Neural cell (in vitro differentiated cells): ENCODE data around the gene DAAM2. TPM values are rescaled to one million over a fixed set of nuclear protein-coding genes. Genes with fewer than 3 reads are reported as not detected.

Source experiments
- H2AFZ ChIP-seq: fragments of 200-600, 300-800 bp; sonication (generic), shearing (Covaris generic); 2 replicates; pipeline ENCODE4 v1.6.0; 2014; ENCODE audit warnings: low read depth, mild to moderate bottlenecking, antibody characterized with exemption, low read length, moderate library complexity
- H3F3A ChIP-seq: fragments of 200-600 bp; shearing (Covaris generic); 2 replicates; pipeline ENCODE4 v1.6.1; 2016; ENCODE audit warnings: mild to moderate bottlenecking, moderate library complexity, mixed read lengths, antibody characterized with exemption, low read length; ENCODE audit not compliant: insufficient read depth, poor library complexity, severe bottlenecking
- H3K27ac ChIP-seq: fragments of 200-600, 300-800 bp; sonication (generic), shearing (Covaris generic); 2 replicates; pipeline ENCODE4 v1.5.1; 2014; ENCODE audit warnings: mild to moderate bottlenecking, low read length, moderate library complexity
- H3K27me3 ChIP-seq: fragments of 300-800, 200-600 bp; sonication (generic), shearing (Covaris generic); 2 replicates; pipeline ENCODE4 v1.6.0; 2014; ENCODE audit warnings: mild to moderate bottlenecking, low read depth, low read length, moderate library complexity; ENCODE audit not compliant: insufficient read depth
- H3K36me3 ChIP-seq: fragments of 300-800, 200-600 bp; sonication (generic), shearing (Covaris generic); 2 replicates; pipeline ENCODE4 v1.5.1; 2014; ENCODE audit warnings: mild to moderate bottlenecking, antibody characterized with exemption, low read length, moderate library complexity; ENCODE audit not compliant: insufficient read depth
- H3K4me2 ChIP-seq: fragments of 300-800, 200-600 bp; sonication (generic), shearing (Covaris generic); 2 replicates; pipeline ENCODE4 v1.6.0; 2014; ENCODE audit warnings: mild to moderate bottlenecking, low read length
- H3K4me3 ChIP-seq: fragments of 300-800, 200-600 bp; sonication (generic), shearing (Covaris generic); 2 replicates; pipeline ENCODE4 v1.5.1; 2014; ENCODE audit warnings: mild to moderate bottlenecking, low read length, moderate library complexity
- H3K79me2 ChIP-seq: fragments of 200-600 bp; shearing (Covaris generic); replicated peaks from 2 replicates; pipeline ENCODE4 v1.6.0; 2014; ENCODE audit warnings: mild to moderate bottlenecking, low read length, moderate library complexity; ENCODE audit not compliant: insufficient read depth
- H3K9ac ChIP-seq: fragments of 300-800, 200-600 bp; sonication (generic), shearing (Covaris generic); 2 replicates; pipeline ENCODE4 v1.6.1; 2016; ENCODE audit warnings: mild to moderate bottlenecking, low read length, mixed read lengths
- H3K9me2 ChIP-seq: fragments of 200-600 bp; shearing (Covaris generic); 2 replicates; pipeline ENCODE4 v1.6.1; 2016; ENCODE audit warnings: mild to moderate bottlenecking, low read length, mixed read lengths; ENCODE audit not compliant: insufficient read depth
- H3K9me3 ChIP-seq: fragments of 200-600, 300-800 bp; sonication (generic), shearing (Covaris generic); 2 replicates; pipeline ENCODE4 v1.6.1; 2016; ENCODE audit warnings: mild to moderate bottlenecking, mixed run types, low read length, moderate library complexity, mixed read lengths
- H4K20me1 ChIP-seq: fragments of 200-600 bp; shearing (Covaris generic); 2 replicates; pipeline ENCODE4 v1.6.1; 2016; ENCODE audit warnings: mild to moderate bottlenecking, mixed run types; ENCODE audit not compliant: insufficient read depth
- EP300 ChIP-seq: fragments of 450-650 bp; conservative IDR thresholded peaks from 2 replicates; pipeline ENCODE4 v1.6.1; 2014; ENCODE audit warnings: antibody characterized with exemption, mild to moderate bottlenecking, moderate library complexity; ENCODE audit not compliant: poor library complexity, severe bottlenecking
- EZH2 ChIP-seq: fragments of 200-600, 300-800 bp; shearing (Covaris generic), sonication (generic); IDR thresholded peaks from 2 replicates; pipeline ENCODE4 v1.6.1; 2014; ENCODE audit warnings: antibody characterized with exemption, low read length, borderline replicate concordance, mild to moderate bottlenecking; ENCODE audit not compliant: insufficient read depth, poor library complexity, severe bottlenecking
- MXI1 ChIP-seq: fragments of 450-650 bp; conservative IDR thresholded peaks from 2 replicates; pipeline ENCODE4 v1.6.1; 2014; ENCODE audit warnings: antibody characterized with exemption, mild to moderate bottlenecking; ENCODE audit not compliant: poor library complexity, severe bottlenecking
- POLR2AphosphoS5 ChIP-seq: IDR thresholded peaks from 2 replicates; pipeline ENCODE4 v1.6.1; 2012
- RAD21 ChIP-seq: fragments of 450-650 bp; conservative IDR thresholded peaks from 2 replicates; pipeline ENCODE4 v1.6.1; 2014; ENCODE audit warnings: antibody characterized with exemption, mild to moderate bottlenecking, moderate library complexity
- SMC3 ChIP-seq: fragments of 450-650 bp; conservative IDR thresholded peaks from 2 replicates; pipeline ENCODE4 v1.6.1; 2014; ENCODE audit warnings: antibody characterized with exemption, mild to moderate bottlenecking, moderate library complexity; ENCODE audit not compliant: poor library complexity
- TAF1 ChIP-seq: IDR thresholded peaks from 2 replicates; pipeline ENCODE4 v1.6.1; 2012; ENCODE audit warnings: low read depth
- polyA plus RNA-seq: library from polyadenylated mRNA; depleted of rRNA; stranded (reverse); fragments of >200 nt; gene quantifications from 2 replicates; pipeline ENCODE4 v1.2.3, GENCODE V29; 2014
- TF ChIP-seq, protein P1 (sequence below): IDR thresholded peaks from 2 replicates; pipeline ENCODE4 v1.6.1; 2012; ENCODE audit warnings: borderline replicate concordance
- TF ChIP-seq, protein P2 (sequence below): fragments of 450-650 bp; IDR thresholded peaks from 2 replicates; pipeline ENCODE4 v1.5.1; 2014; ENCODE audit warnings: antibody characterized with exemption, mild to moderate bottlenecking, moderate library complexity; ENCODE audit not compliant: poor library complexity, severe bottlenecking

Gene DAAM2
- polyA plus RNA-seq, 1 donor from 2014 or later: 1.2 TPM

DNA sequence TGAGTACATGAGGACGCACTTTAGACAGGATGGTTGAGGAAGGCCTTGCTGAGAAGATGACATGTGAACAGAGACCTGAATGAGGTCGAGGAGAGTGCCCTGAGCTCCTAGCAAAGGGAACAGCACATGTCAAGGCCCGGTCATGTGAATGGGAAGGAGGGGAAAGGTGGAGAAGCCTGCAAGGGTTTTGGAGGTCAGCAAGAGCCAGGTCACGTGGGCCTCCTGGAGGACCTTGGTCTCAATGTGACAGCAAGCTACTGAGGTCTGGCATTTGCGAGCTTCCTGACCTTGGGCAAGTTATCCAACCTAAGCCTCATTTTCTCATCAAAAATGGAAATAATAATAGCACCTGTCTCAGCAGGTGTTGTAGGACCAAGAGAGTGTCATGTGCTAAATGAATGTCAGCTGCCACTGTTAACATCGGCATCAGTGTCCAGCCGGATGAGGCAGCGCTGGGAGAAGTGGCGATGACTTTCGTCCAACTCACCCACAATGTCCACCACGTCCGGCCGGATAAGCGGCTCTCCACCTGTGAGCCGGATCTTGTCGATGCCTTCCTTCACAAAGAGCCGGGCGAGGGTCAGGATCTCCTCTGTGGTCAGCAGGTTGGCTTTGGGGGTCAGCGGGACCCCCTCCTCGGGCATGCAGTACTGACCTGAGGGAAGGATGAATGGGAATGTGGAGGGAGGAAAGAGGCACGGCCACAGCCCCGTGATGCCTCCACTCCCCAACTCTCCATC, 133.2 kb downstream of the DAAM2 start:
- Histone ChIP-seq H3K9me2 (no peaks in the 10 kb centered on the region), H3K36me3 (no peaks in the 10 kb centered on the region), H3K9me3 (no peaks in the 10 kb centered on the region), H3K27ac (no peak overlapping the region), H3F3A (no peaks in the 10 kb centered on the region), H3K79me2 (no peaks in the 10 kb centered on the region), H3K27me3 (no peaks in the 10 kb centered on the region), H3K4me3 (no peak overlapping the region), H3K4me2 (no peak overlapping the region), H3K9ac (no peak overlapping the region), H4K20me1 (no peaks in the 10 kb centered on the region), H2AFZ (no peak overlapping the region)
- TF ChIP-seq POLR2AphosphoS5: no peak
- no peak for TF ChIP-seq RAD21
- no peak for TF ChIP-seq TAF1

DNA sequence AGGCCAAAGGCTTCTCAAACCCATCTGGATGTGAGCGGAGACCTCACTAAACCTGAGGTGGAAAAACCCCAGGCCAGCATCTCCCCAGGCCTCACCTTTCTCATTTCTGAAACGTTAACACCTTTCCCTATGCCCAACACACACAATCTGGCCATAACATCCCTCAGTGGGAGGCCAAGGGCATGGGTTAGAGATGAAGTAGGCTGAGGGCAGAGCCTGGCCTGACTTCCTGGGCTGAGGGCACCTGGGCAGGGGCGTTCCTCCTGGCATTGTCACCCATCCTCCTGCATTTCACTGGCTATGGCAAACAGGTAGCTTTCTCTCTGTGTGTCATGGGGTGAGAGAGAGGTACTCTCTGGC, 133.7 kb downstream of the DAAM2 start:
- H3K9me2 ChIP-seq: no peaks in the 10 kb centered on the region
- no peaks in the 10 kb centered on the region for H3K27me3 ChIP-seq
- H2AFZ ChIP-seq: no peak overlapping the region
- TF ChIP-seq, protein P1, sequence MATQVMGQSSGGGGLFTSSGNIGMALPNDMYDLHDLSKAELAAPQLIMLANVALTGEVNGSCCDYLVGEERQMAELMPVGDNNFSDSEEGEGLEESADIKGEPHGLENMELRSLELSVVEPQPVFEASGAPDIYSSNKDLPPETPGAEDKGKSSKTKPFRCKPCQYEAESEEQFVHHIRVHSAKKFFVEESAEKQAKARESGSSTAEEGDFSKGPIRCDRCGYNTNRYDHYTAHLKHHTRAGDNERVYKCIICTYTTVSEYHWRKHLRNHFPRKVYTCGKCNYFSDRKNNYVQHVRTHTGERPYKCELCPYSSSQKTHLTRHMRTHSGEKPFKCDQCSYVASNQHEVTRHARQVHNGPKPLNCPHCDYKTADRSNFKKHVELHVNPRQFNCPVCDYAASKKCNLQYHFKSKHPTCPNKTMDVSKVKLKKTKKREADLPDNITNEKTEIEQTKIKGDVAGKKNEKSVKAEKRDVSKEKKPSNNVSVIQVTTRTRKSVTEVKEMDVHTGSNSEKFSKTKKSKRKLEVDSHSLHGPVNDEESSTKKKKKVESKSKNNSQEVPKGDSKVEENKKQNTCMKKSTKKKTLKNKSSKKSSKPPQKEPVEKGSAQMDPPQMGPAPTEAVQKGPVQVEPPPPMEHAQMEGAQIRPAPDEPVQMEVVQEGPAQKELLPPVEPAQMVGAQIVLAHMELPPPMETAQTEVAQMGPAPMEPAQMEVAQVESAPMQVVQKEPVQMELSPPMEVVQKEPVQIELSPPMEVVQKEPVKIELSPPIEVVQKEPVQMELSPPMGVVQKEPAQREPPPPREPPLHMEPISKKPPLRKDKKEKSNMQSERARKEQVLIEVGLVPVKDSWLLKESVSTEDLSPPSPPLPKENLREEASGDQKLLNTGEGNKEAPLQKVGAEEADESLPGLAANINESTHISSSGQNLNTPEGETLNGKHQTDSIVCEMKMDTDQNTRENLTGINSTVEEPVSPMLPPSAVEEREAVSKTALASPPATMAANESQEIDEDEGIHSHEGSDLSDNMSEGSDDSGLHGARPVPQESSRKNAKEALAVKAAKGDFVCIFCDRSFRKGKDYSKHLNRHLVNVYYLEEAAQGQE: no peak
- no peak for TF ChIP-seq TAF1
- TF ChIP-seq, protein P2, sequence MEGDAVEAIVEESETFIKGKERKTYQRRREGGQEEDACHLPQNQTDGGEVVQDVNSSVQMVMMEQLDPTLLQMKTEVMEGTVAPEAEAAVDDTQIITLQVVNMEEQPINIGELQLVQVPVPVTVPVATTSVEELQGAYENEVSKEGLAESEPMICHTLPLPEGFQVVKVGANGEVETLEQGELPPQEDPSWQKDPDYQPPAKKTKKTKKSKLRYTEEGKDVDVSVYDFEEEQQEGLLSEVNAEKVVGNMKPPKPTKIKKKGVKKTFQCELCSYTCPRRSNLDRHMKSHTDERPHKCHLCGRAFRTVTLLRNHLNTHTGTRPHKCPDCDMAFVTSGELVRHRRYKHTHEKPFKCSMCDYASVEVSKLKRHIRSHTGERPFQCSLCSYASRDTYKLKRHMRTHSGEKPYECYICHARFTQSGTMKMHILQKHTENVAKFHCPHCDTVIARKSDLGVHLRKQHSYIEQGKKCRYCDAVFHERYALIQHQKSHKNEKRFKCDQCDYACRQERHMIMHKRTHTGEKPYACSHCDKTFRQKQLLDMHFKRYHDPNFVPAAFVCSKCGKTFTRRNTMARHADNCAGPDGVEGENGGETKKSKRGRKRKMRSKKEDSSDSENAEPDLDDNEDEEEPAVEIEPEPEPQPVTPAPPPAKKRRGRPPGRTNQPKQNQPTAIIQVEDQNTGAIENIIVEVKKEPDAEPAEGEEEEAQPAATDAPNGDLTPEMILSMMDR: no peak
- TF ChIP-seq MXI1: no peak
- no peak for TF ChIP-seq RAD21
- no peak for TF ChIP-seq EP300
- TF ChIP-seq EZH2: no peak
- no peak for TF ChIP-seq POLR2AphosphoS5
- no peak for TF ChIP-seq SMC3
- H3K4me2 ChIP-seq: no peak overlapping the region
- H3K9me3 ChIP-seq: no peaks in the 10 kb centered on the region
- no peak overlapping the region for H3K4me3 ChIP-seq
- H4K20me1 ChIP-seq: no peaks in the 10 kb centered on the region
- H3K79me2 ChIP-seq: no peaks in the 10 kb centered on the region
- H3F3A ChIP-seq: no peaks in the 10 kb centered on the region
- no peaks in the 10 kb centered on the region for H3K36me3 ChIP-seq
- no peak overlapping the region for H3K27ac ChIP-seq
- no peak overlapping the region for H3K9ac ChIP-seq
